HepG2 (cell line): ENCODE data around the gene NPBWR2. TPM values are rescaled to one million over a fixed set of nuclear protein-coding genes. Genes with fewer than 3 reads are reported as not detected.

ENCODE experiments used
- AFF4 ChIP-seq: sonication (generic); formaldehyde crosslinking; IDR thresholded peaks from 2 replicates; pipeline ENCODE4 v1.4.0; 2020; ENCODE audit warnings: missing genetic modification reagents
- ATF4 ChIP-seq, 2 experiments: fragments of 450-650 bp in 1 of 2; sonication (generic) in 1 of 2; formaldehyde crosslinking; IDR thresholded peaks; 2 replicates each; pipeline versions ENCODE4 v1.5.0 to v1.8.0; 2020 to 2022; ENCODE audit warnings: mild to moderate bottlenecking in 1 of 2, missing genetic modification reagents in 1 of 2
- ATF7-NPFF ChIP-seq: sonication (generic); formaldehyde crosslinking; IDR thresholded peaks from 2 replicates; pipeline ENCODE4 v1.8.1; 2023; ENCODE audit warnings: mild to moderate bottlenecking, low read depth, missing genetic modification reagents, moderate library complexity
- CBFB ChIP-seq: sonication (generic); formaldehyde crosslinking; IDR thresholded peaks from 2 replicates; pipeline ENCODE4 v1.4.0; 2020; ENCODE audit warnings: missing genetic modification reagents
- ESRRA ChIP-seq: sonication (generic); formaldehyde crosslinking; IDR thresholded peaks from 2 replicates; pipeline ENCODE4 v1.5.1; 2020; ENCODE audit warnings: mild to moderate bottlenecking, low read depth, missing genetic modification reagents
- ETV5 ChIP-seq: IDR thresholded peaks from 2 replicates; pipeline ENCODE4 v1.6.1; 2018; ENCODE audit warnings: missing biosample characterization, missing genetic modification reagents, inconsistent platforms, borderline replicate concordance
- MXD4 ChIP-seq: IDR thresholded peaks from 2 replicates; pipeline ENCODE4 v1.6.1; 2016; ENCODE audit warnings: mild to moderate bottlenecking, missing biosample characterization, missing genetic modification reagents
- RORA ChIP-seq: sonication (generic); formaldehyde crosslinking; IDR thresholded peaks from 2 replicates; pipeline ENCODE4 v1.5.0; 2020; ENCODE audit warnings: mild to moderate bottlenecking, missing genetic modification reagents, moderate library complexity
- SAFB2 ChIP-seq: sonication (generic); formaldehyde crosslinking; IDR thresholded peaks from 2 replicates; pipeline ENCODE4 v1.5.1; 2020; ENCODE audit warnings: missing genetic modification reagents, low read depth, mild to moderate bottlenecking, borderline replicate concordance
- ZBTB21 ChIP-seq: sonication (generic); formaldehyde crosslinking; IDR thresholded peaks from 2 replicates; pipeline ENCODE4 v1.4.0; 2020; ENCODE audit warnings: missing genetic modification reagents
- ZBTB4 ChIP-seq: sonication (generic); formaldehyde crosslinking; IDR thresholded peaks from 2 replicates; pipeline ENCODE4 v1.4.0; 2020; ENCODE audit warnings: missing genetic modification reagents, mild to moderate bottlenecking, borderline replicate concordance
- ZFP36L1 ChIP-seq: sonication (generic); formaldehyde crosslinking; IDR thresholded peaks from 2 replicates; pipeline ENCODE4 v1.8.0; 2022; ENCODE audit warnings: mild to moderate bottlenecking, missing genetic modification reagents, moderate library complexity
- ZFP36L2 ChIP-seq: sonication (generic); formaldehyde crosslinking; IDR thresholded peaks from 2 replicates; pipeline ENCODE4 v1.4.0; 2020; ENCODE audit warnings: missing genetic modification reagents
- ZNF101 ChIP-seq: sonication (generic); formaldehyde crosslinking; IDR thresholded peaks from 2 replicates; pipeline ENCODE4 v1.4.0; 2020; ENCODE audit warnings: mild to moderate bottlenecking, low read depth, missing genetic modification reagents, borderline replicate concordance
- ZNF317 ChIP-seq: sonication (generic); formaldehyde crosslinking; IDR thresholded peaks from 2 replicates; pipeline ENCODE4 v1.5.0; 2020; ENCODE audit warnings: mild to moderate bottlenecking, missing genetic modification reagents
- ZNF44 ChIP-seq: sonication (generic); formaldehyde crosslinking; IDR thresholded peaks from 2 replicates; pipeline ENCODE4 v1.5.1; 2020; ENCODE audit warnings: mild to moderate bottlenecking, missing genetic modification reagents
- ZNF580 ChIP-seq: IDR thresholded peaks from 2 replicates; pipeline ENCODE4 v1.6.1; 2016; ENCODE audit warnings: low read depth, borderline replicate concordance
- ZNF790 ChIP-seq: sonication (generic); formaldehyde crosslinking; IDR thresholded peaks from 2 replicates; pipeline ENCODE4 v1.8.0; 2022; ENCODE audit warnings: missing genetic modification reagents, mild to moderate bottlenecking, borderline replicate concordance
- polyA plus RNA-seq, 8 experiments: library from polyadenylated mRNA; depleted of rRNA in 3 of 8; stranded (reverse) in 7 of 8; unstranded in 1 of 8; fragments of >200 nt; fragmentation: Illumina TruSeq in 4 of 8; extraction: Trizol in 4 of 8; gene quantifications; 2 replicates each; pipeline versions ENCODE4 v1.2.1 to v1.2.3, GENCODE V29; 2011 to 2016; ENCODE audit warnings: low read depth in 4 of 8, missing spikeins in 1 of 8, mixed read lengths in 1 of 8; ENCODE audit not compliant: insufficient read depth in 1 of 8
- total RNA-seq, 5 experiments: library from RNA; depleted of rRNA; stranded (reverse); fragments of >200 nt; fragmentation: Illumina TruSeq; extraction: Trizol; gene quantifications; 2 replicates each; pipeline ENCODE4 v1.2.3, GENCODE V29; 2016; ENCODE audit warnings: low read depth in 1 of 5
- TF ChIP-seq, protein P1 (sequence below): sonication (generic); formaldehyde crosslinking; IDR thresholded peaks from 2 replicates; pipeline ENCODE4 v1.5.0; 2020; ENCODE audit warnings: missing genetic modification reagents

The NPBWR2 gene
- total and polyA plus RNA-seq, 2 of the 13 experiments (the other 11 are each of a cell fraction or from before 2014, with no cell fraction given), result not detected

DNA sequence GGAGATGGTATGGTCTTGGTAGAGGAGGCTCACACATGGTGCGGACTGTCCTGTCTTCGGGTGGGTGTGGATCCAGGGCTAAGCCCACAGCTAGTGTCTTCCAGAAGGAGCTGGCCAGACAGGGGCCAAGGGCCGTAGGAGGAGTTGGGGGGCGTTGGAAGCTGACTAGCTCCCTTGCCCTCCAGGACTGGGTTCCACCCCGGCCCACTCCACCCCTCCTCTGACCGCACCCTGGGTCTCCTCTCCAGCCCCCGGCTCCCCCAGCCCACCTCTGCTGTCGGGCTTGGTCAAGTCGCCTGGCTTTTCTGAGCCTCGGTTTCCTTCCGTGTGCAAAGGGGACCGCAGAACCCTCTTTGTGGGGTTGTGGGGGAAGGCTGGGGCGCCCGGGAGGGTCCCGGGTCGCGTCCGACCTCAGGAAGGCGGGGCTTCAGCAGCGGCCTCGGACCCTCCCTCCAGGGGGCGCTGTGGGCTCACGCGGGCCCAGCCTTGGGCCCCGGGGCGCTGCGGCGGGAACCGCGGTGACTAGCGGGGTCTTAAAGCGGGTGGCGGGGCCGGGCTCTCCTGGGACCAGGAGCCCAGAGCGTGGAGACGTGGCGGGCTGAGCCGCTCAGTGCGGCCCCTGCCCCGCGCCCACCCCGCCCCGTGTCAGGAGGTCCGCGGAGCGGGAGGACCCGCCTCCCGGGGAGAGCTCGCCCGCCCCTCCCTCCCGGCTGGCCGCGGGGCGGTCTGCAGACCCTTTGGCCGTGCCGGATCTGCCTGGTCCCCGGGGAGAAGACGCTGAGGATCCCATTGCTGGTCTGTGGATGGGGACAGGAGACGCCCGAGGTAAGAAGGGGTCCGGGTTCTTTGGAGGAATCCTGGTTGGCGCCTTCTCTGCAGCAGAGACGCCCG is 5.4 kb downstream of the NPBWR2 start (continued):
- TF ChIP-seq ZBTB4, result no peak
- TF ChIP-seq ZFP36L2 (CRISPR knock-in tag), result no peak
- no peak for TF ChIP-seq AFF4 (CRISPR knock-in tag)
- no peak for TF ChIP-seq ETV5 (CRISPR knock-in tag)
- no peak for TF ChIP-seq ZFP36L1 (CRISPR knock-in tag)
- TF ChIP-seq SAFB2 (CRISPR knock-in tag), result no peak
- TF ChIP-seq, protein P1, sequence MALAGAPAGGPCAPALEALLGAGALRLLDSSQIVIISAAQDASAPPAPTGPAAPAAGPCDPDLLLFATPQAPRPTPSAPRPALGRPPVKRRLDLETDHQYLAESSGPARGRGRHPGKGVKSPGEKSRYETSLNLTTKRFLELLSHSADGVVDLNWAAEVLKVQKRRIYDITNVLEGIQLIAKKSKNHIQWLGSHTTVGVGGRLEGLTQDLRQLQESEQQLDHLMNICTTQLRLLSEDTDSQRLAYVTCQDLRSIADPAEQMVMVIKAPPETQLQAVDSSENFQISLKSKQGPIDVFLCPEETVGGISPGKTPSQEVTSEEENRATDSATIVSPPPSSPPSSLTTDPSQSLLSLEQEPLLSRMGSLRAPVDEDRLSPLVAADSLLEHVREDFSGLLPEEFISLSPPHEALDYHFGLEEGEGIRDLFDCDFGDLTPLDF (CRISPR knock-in tag), result no peak
- peak; percentile 62; the same call in 1 of the 2 replicates for TF ChIP-seq ZNF580
- TF ChIP-seq ZNF317 (CRISPR knock-in tag), result no peak
- no peak for TF ChIP-seq ZNF101 (CRISPR knock-in tag)
- TF ChIP-seq CBFB (CRISPR knock-in tag), result peak; percentile 62
- TF ChIP-seq RORA (CRISPR knock-in tag), result no peak
- no peak for TF ChIP-seq ATF4 (CRISPR knock-in tag; IDR thresholded peaks at IDR 0.05)
- TF ChIP-seq ESRRA, result no peak
- no peak for TF ChIP-seq MXD4 (CRISPR knock-in tag)
- no peak for TF ChIP-seq ZNF44 (CRISPR knock-in tag)
- TF ChIP-seq ATF7-NPFF (CRISPR knock-in tag), result peak; percentile 72; the same call in 1 of the 2 replicates
- TF ChIP-seq ZBTB21 (CRISPR knock-in tag), result no peak
- no peak for TF ChIP-seq ZNF790 (CRISPR knock-in tag)
